Myocyte (in vitro differentiated cells): ENCODE results near the gene ATXN7. TPM values are rescaled to one million over a fixed set of nuclear protein-coding genes. Genes with fewer than 3 reads are reported as not detected.

Experiments
- DNase-seq: peaks from one replicate; pipeline ENCODE4 v3.0.0-alpha.2; 2012; ENCODE audit warnings: low read depth
- total RNA-seq: library from RNA; depleted of rRNA; stranded (reverse); fragments of >200 nt; gene quantifications from 2 replicates; pipeline ENCODE4 v1.2.3, GENCODE V29; 2014

Gene ATXN7
- total RNA-seq, 1 donor from 2014 or later, result 8.7 TPM

- DNase-seq, result no peak
Observed at GRCh38 chr3:63900459-63900858, 36.8 kb downstream of the ATXN7 start.

GRCh38 chr3:63905731-63906620, 42.3 kb downstream of the ATXN7 start:
- DNase-seq, result no peak

- peak; percentile 10 for DNase-seq
Observed at GRCh38 chr3:63908081-63908736, 44.5 kb downstream of the ATXN7 start.

- no peak for DNase-seq
Observed at GRCh38 chr3:63908776-63909175, 45.1 kb downstream of the ATXN7 start.

- DNase-seq, result no peak
Observed at GRCh38 chr3:63909431-63909830, 45.8 kb downstream of the ATXN7 start.

GRCh38 chr3:63910001-63910400, 46.3 kb downstream of the ATXN7 start:
- no peak for DNase-seq

- DNase-seq, result no peak
Observed at GRCh38 chr3:63910891-63911290, 47.2 kb downstream of the ATXN7 start.

- peak; percentile 19 for DNase-seq
Observed at GRCh38 chr3:63911509-63911872, 47.8 kb downstream of the ATXN7 start.

- DNase-seq, result peak; percentile 92
Observed at GRCh38 chr3:63911873-63912767, 48.5 kb downstream of the ATXN7 start, which contains the start of gene SCAANT1. Gene SCAANT1, minus strand, starts transcription at chr3:63912383.

- DNase-seq, result peak; percentile 16
Observed at GRCh38 chr3:63912768-63913588, 49.3 kb downstream of the ATXN7 start.

- peak; percentile 25 for DNase-seq
Observed at GRCh38 chr3:63914312-63914711, 50.6 kb downstream of the ATXN7 start.

- DNase-seq, result no peak
Observed at GRCh38 chr3:63918321-63918720, 54.7 kb downstream of the ATXN7 start.

GRCh38 chr3:63920001-63920400, 56.3 kb downstream of the ATXN7 start:
- no peak for DNase-seq

GRCh38 chr3:63921741-63922482, 58.2 kb downstream of the ATXN7 start:
- no peak for DNase-seq

GRCh38 chr3:63922491-63923199, 59.0 kb downstream of the ATXN7 start:
- DNase-seq, result no peak

GRCh38 chr3:63926309-63926708, 62.6 kb downstream of the ATXN7 start:
- DNase-seq, result no peak

- DNase-seq, result no peak
Observed at GRCh38 chr3:63927422-63928280, 64.0 kb downstream of the ATXN7 start.

GRCh38 chr3:63931290-63931689, 67.6 kb downstream of the ATXN7 start:
- no peak for DNase-seq
